M059J (cell line): ENCODE results near the gene CEP83. TPM values are rescaled to one million over a fixed set of nuclear protein-coding genes. Genes with fewer than 3 reads are reported as not detected.

Source experiments
- total RNA-seq: library from RNA; depleted of rRNA; stranded (reverse); fragments of >200 nt; shearing (Covaris generic); gene quantifications from 2 replicates; pipeline ENCODE4 v1.2.3, GENCODE V29; 2014; rRNA removed

The CEP83 gene
- total RNA-seq, 1 experiment from 2014 or later: 6.6 TPM

Other genes with a start within 250 kb of the CEP83 start
- gene TMCC3, start 190.7 kb upstream of the CEP83 start, total RNA-seq: 0.12 and 0.54 TPM in 2 replicates